A673 (cell line): Measurements from ENCODE around the gene NRXN3. TPM values are rescaled to one million over a fixed set of nuclear protein-coding genes. Genes with fewer than 3 reads are reported as not detected.

Experiments
- BruUV-seq: library from RNA; stranded (reverse); fragments of 400-500 nt; replicated peaks from 2 replicates; lab custom pipeline; 2021; lab: Mats Ljungman, UMichigan
- CTCF ChIA-PET: fragments of 300-600 bp; sonication (Branson Sonifier 250); formaldehyde crosslinking; loops from one replicate; lab custom pipeline; 2022; ENCODE audit warnings: antibody characterized with exemption; lab: Charles Lee
- POLR2A ChIA-PET: fragments of 300-600 bp; sonication (Branson Sonifier 250); formaldehyde crosslinking; loops from one replicate; lab custom pipeline; 2022; ENCODE audit warnings: antibody characterized with exemption; ENCODE audit not compliant: low non-redundant PET; lab: Charles Lee
- DNase-seq: peaks from one replicate; pipeline ENCODE4 v3.0.0-alpha.2; 2015; ENCODE audit warnings: low spot score
- H3K27ac ChIP-seq: fragments of 200-600 bp; sonication (generic); 2 replicates; pipeline ENCODE4 v1.5.1; 2016; ENCODE audit warnings: mixed run types, low read depth, mild to moderate bottlenecking, mixed read lengths, antibody characterized with exemption, low read length; ENCODE audit not compliant: poor library complexity, severe bottlenecking
- H3K27me3 ChIP-seq: fragments of 200-600 bp; sonication (generic); replicated peaks from 2 replicates; pipeline ENCODE4 v1.6.1; 2017; ENCODE audit warnings: mixed run types, low read depth, mild to moderate bottlenecking, mixed read lengths, antibody characterized with exemption, low read length; ENCODE audit not compliant: insufficient read depth, poor library complexity
- H3K36me3 ChIP-seq: fragments of 200-600 bp; sonication (generic); 2 replicates; pipeline ENCODE4 v1.6.1; 2016; ENCODE audit warnings: mixed run types, mild to moderate bottlenecking, mixed read lengths, antibody characterized with exemption, low read length; ENCODE audit not compliant: insufficient read depth, poor library complexity, severe bottlenecking
- H3K4me1 ChIP-seq: fragments of 200-600 bp; sonication (generic); 2 replicates; pipeline ENCODE4 v1.6.1; 2017; ENCODE audit warnings: mixed run types, mild to moderate bottlenecking, mixed read lengths, antibody characterized with exemption, low read length; ENCODE audit not compliant: insufficient read depth, poor library complexity, severe bottlenecking
- H3K4me3 ChIP-seq: fragments of 200-600 bp; sonication (generic); 2 replicates; pipeline ENCODE4 v1.5.1; 2016; ENCODE audit warnings: low read depth, mixed run types, mild to moderate bottlenecking, mixed read lengths, low read length; ENCODE audit not compliant: poor library complexity, severe bottlenecking
- H3K9me3 ChIP-seq: fragments of 200-600 bp; sonication (generic); 2 replicates; pipeline ENCODE4 v1.6.1; 2016; ENCODE audit warnings: mixed run types, low read depth, mild to moderate bottlenecking, mixed read lengths, antibody characterized with exemption, low read length; ENCODE audit not compliant: poor library complexity, severe bottlenecking
- EZH2 ChIP-seq: fragments of 200-600 bp; sonication (generic); IDR thresholded peaks from 2 replicates; pipeline ENCODE4 v1.6.1; 2017; ENCODE audit warnings: borderline replicate concordance, low read depth, mild to moderate bottlenecking, mixed read lengths, antibody characterized with exemption, low read length; ENCODE audit not compliant: poor library complexity, severe bottlenecking
- intact Hi-C: fragments of 100-400 bp; cut with micrococcal nuclease; formaldehyde crosslinking; loops from one replicate; pipeline ENCODE4 v1.10.0; 2022; ENCODE audit not compliant: unreplicated experiment
- total RNA-seq: library from RNA; stranded (reverse); gene quantifications from 2 replicates; pipeline ENCODE4 v1.2.3, GENCODE V29; 2021
- TF ChIP-seq, protein P1 (sequence below): fragments of 300-800, 200-600 bp; sonication (generic); conservative IDR thresholded peaks from 2 replicates; pipeline ENCODE4 v1.5.1; 2017; ENCODE audit warnings: low read depth, mild to moderate bottlenecking, antibody characterized with exemption, low read length, moderate library complexity, mixed read lengths

The NRXN3 gene
- total RNA-seq, 1 experiment from 2014 or later = 0.21 TPM

DNA sequence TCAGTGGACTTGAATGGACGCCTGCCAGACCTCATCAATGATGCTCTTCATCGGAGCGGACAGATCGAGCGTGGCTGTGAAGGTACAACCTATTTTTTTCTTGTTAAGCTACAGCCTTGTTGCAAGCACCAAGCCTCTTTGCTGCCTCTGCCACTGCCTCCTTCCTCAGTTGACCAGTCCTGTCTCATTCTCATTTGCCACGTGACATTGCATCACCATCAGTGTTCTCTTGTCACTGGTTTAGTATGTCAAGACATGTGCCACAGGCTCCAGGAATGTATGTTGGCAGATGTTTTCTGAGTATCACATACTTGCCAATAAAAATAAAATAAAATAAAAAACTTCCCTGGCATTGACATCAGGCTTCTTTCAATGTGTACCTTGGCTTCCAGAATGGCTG, 798.1 kb downstream of the NRXN3 start:
- intact Hi-C loops = loop anchor here (10.0 kb wide), 3 partner anchors 577 to 1877 kb away; no protein-coding TSS in a partner anchor
- Histone ChIP-seq H3K36me3 (no peaks in the 10 kb centered on the region), H3K27me3 (peaks cover 5% of the 10 kb centered on the region), H3K4me1 (peaks cover 20% of the 10 kb centered on the region), H3K9me3 (no peaks in the 10 kb centered on the region), H3K4me3 (no peak overlapping the region), H3K27ac (no peak overlapping the region)
- BruUV-seq = no TSS peak
- CTCF ChIA-PET = no interaction called here
- DNase-seq = no peak
- POLR2A ChIA-PET = no interaction called here
- no peak for TF ChIP-seq EZH2
- TF ChIP-seq, protein P1, sequence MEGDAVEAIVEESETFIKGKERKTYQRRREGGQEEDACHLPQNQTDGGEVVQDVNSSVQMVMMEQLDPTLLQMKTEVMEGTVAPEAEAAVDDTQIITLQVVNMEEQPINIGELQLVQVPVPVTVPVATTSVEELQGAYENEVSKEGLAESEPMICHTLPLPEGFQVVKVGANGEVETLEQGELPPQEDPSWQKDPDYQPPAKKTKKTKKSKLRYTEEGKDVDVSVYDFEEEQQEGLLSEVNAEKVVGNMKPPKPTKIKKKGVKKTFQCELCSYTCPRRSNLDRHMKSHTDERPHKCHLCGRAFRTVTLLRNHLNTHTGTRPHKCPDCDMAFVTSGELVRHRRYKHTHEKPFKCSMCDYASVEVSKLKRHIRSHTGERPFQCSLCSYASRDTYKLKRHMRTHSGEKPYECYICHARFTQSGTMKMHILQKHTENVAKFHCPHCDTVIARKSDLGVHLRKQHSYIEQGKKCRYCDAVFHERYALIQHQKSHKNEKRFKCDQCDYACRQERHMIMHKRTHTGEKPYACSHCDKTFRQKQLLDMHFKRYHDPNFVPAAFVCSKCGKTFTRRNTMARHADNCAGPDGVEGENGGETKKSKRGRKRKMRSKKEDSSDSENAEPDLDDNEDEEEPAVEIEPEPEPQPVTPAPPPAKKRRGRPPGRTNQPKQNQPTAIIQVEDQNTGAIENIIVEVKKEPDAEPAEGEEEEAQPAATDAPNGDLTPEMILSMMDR = no peak

DNA sequence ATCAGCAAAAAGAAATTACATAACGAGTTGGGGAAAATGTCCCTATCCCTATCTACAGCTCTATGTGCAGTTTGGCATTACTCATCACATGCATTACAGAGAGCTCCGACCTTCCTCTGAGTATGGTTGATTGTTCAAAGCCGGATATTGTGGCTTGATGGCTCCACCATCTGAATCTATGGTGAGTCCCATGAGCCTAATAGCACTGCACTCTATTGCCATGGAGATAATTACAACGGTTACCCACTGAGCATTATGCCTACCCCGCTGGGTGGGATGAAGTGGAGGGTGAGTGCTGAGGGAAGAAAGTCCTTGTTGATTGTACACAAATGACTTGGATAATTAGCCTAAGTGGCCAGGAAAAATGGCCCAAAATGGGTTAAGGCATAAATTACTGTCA, 800.5 kb downstream of the NRXN3 start:
- CTCF ChIA-PET = no interaction called here
- Histone ChIP-seq H3K4me3 (no peak overlapping the region), H3K4me1 (peaks cover 26% of the 10 kb centered on the region), H3K36me3 (no peaks in the 10 kb centered on the region), H3K27ac (no peak overlapping the region), H3K27me3 (no peaks in the 10 kb centered on the region), H3K9me3 (no peaks in the 10 kb centered on the region)
- intact Hi-C loops = no loop called here
- peak; percentile 94 for DNase-seq
- POLR2A ChIA-PET = no interaction called here
- TF ChIP-seq, protein P1 = no peak
- no peak for TF ChIP-seq EZH2
- no TSS peak for BruUV-seq

DNA sequence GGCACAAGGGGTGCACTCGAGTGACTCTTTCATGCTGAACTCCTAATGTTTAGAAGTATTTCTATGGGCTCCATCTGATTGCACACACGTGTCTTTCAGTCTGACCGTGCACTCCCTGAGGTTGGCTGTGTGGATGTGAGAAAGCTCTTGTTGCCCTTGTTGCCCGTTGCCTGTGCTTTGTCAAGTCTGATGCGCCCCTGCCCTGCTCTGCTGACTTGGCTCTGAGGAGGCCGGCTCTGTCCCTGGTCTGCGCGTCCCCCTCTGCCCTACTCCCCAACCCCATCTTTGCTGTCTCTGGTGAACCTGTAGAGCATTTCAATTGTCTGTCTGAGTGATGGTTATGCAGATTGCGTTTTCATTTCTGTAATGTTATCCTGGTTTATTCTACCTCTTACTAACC, 802.3 kb downstream of the NRXN3 start:
- no TSS peak for BruUV-seq
- H3K27me3 ChIP-seq = no peaks in the 10 kb centered on the region
- H3K9me3 ChIP-seq = no peaks in the 10 kb centered on the region
- no peak for DNase-seq
- peaks cover 26% of the 10 kb centered on the region for H3K4me1 ChIP-seq
- no peaks in the 10 kb centered on the region for H3K36me3 ChIP-seq
- CTCF ChIA-PET = no interaction called here
- intact Hi-C loops = no loop called here
- no peak overlapping the region for H3K27ac ChIP-seq
- H3K4me3 ChIP-seq = no peak overlapping the region
- TF ChIP-seq, protein P1 = no peak
- TF ChIP-seq EZH2 = no peak
- POLR2A ChIA-PET = no interaction called here
